NB4 (cell line): Measurements from ENCODE around the gene LMCD1.

Experiments
- DNase-seq: peaks from one replicate; pipeline ENCODE4 v3.0.0; 2010; ENCODE audit warnings: low read depth
- H3K4me3 ChIP-seq: one replicate; pipeline ENCODE4 v1.5.1; 2011; ENCODE audit warnings: mild to moderate bottlenecking, low read depth, low read length, moderate library complexity
- MYC ChIP-seq: IDR thresholded peaks from 2 replicates; pipeline ENCODE4 v1.6.1; 2011; ENCODE audit warnings: low read depth, low read length
- POLR2A ChIP-seq: IDR thresholded peaks from 2 replicates; pipeline ENCODE4 v1.6.1; 2011; ENCODE audit warnings: mild to moderate bottlenecking; ENCODE audit not compliant: insufficient read length; ENCODE audit errors: extremely low read depth
- TF ChIP-seq, protein P1 (sequence below): IDR thresholded peaks from 2 replicates; pipeline ENCODE4 v1.6.1; 2011; ENCODE audit warnings: low read depth, low read length
- TF ChIP-seq, protein P2 (sequence below): IDR thresholded peaks from one replicate; pipeline ENCODE4 v1.5.1; 2012; ENCODE audit warnings: low read depth, low read length

The LMCD1 gene

DNA sequence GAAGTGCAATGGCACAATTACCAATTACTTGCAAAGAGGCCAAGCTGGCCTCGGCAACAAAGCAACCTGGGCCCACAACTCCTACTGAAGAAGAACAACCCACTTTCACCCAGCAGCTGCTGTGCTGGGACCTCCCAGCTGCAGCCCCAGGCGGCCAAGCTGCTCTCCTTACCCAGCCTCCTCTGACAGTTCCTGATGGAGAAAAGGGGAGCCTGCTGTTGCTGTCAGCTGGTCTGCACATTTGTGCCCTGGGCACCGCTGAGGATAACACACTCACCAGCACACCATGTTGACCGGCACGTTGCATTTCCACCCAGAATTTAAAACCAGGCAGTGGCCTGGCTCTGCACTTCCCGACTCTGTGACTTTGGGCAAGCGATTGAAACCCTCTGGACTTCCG lies 109.3 kb downstream of the LMCD1 start:
- H3K4me3 ChIP-seq = no peak overlapping the region
- no peak for TF ChIP-seq POLR2A
- TF ChIP-seq, protein P1, sequence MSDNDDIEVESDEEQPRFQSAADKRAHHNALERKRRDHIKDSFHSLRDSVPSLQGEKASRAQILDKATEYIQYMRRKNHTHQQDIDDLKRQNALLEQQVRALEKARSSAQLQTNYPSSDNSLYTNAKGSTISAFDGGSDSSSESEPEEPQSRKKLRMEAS = no peak
- no peak for TF ChIP-seq MYC
- TF ChIP-seq, protein P2, sequence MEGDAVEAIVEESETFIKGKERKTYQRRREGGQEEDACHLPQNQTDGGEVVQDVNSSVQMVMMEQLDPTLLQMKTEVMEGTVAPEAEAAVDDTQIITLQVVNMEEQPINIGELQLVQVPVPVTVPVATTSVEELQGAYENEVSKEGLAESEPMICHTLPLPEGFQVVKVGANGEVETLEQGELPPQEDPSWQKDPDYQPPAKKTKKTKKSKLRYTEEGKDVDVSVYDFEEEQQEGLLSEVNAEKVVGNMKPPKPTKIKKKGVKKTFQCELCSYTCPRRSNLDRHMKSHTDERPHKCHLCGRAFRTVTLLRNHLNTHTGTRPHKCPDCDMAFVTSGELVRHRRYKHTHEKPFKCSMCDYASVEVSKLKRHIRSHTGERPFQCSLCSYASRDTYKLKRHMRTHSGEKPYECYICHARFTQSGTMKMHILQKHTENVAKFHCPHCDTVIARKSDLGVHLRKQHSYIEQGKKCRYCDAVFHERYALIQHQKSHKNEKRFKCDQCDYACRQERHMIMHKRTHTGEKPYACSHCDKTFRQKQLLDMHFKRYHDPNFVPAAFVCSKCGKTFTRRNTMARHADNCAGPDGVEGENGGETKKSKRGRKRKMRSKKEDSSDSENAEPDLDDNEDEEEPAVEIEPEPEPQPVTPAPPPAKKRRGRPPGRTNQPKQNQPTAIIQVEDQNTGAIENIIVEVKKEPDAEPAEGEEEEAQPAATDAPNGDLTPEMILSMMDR = no peak
- no peak for DNase-seq

- no peak overlapping the region for H3K4me3 ChIP-seq
- TF ChIP-seq, protein P1 = no peak
These were observed 116.3 kb downstream of the LMCD1 start for GRCh38 chr3:8617921-8618320.

DNA sequence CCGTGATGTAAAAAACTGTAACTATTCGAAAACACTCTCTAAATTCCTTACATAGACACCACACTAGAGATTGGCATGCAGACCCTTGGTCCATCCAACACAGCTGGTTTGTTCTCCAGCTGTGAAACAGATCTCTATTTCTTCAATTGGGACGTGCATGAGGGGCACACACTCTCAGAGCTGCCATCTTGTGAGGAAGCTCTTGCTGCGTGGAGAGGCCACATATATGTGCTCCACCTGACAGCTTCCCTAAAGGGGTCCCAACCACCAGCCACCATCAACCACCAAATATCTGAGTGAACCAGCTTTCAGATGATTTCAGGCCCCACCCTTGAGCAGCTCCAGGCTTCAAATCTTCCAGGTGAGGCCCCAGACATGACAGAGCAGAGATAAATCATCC lies 117.3 kb downstream of the LMCD1 start:
- TF ChIP-seq, protein P2 = no peak
- no peak for TF ChIP-seq POLR2A
- TF ChIP-seq MYC = no peak
- TF ChIP-seq, protein P1 = no peak
- DNase-seq = no peak
- H3K4me3 ChIP-seq = no peak overlapping the region

More at GRCh38 chr3:8617921-8618320, 116.3 kb downstream of the LMCD1 start:
- no peak for DNase-seq

DNA sequence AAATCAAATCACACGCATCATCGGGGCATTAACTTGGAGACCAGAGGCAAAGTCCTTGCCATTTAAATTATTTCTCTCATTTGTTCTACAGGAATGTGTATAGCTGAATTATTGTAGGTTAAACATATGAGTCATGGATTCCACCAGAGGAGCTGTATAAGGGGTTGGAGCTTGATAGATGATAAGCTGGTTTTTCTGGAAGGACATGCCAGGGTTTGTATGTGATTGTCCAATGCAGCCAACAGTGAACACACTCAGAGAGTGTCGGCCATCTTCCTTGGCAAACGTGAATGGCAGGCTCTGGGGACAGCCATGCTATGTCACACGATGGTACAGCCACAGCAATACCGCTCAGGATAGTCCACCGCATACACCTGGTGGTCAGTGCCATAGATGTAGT lies 117.9 kb downstream of the LMCD1 start:
- TF ChIP-seq POLR2A (no peak), MYC (no peak)
- TF ChIP-seq, protein P1 = no peak
- TF ChIP-seq, protein P2 = no peak
- no peak for DNase-seq

DNA sequence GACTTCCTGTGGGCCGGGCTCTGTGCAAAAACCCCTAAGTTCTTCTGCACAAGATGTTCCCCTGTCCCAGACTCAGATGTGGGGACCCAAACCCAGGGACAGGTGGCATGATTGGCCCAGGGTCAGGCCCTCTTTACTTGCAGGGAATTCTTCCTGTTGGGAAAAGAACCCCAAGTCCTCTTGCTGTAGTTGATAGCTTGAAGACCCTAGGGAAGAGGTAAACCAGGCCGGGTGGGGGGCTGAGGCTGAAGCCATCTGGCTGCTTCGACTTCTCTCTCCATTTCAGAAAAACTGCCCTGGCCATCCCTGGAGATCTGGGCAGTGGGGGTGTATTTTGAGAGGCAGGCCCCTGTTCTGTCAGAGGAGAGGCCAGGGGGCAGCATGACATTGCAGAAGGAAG lies 119.5 kb downstream of the LMCD1 start:
- TF ChIP-seq, protein P2 = no peak
- TF ChIP-seq POLR2A (no peak), MYC (no peak)
- TF ChIP-seq, protein P1 = no peak
- DNase-seq = no peak
- H3K4me3 ChIP-seq = no peak overlapping the region

More for the DNA sequence above, 117.9 kb downstream of the LMCD1 start:
- no peak overlapping the region for H3K4me3 ChIP-seq

DNA sequence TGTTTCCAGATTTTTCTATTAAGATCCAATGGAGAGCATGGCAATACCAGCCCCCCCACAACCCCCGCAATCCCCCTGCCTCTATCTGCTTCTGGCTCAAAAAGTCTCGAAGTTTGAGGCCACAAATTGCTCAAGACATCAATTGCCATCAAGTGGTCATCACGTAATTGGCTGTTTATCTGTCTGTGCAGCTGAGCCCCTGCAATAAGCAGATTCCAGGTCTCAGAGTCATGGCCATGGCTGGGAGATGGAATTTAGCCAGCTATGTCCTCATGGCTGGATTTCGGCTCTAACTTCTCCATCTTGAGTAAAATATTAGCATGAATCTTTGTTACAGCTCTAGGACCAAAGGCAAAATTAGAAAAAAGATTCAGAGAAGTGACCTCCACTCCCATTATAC lies 120.2 kb downstream of the LMCD1 start:
- DNase-seq = no peak
- H3K4me3 ChIP-seq = no peak overlapping the region
- TF ChIP-seq MYC (no peak), POLR2A (no peak)
- TF ChIP-seq, protein P2 = no peak
- TF ChIP-seq, protein P1 = no peak
